Ammon's horn (tissue), 1 donor: ENCODE measurements around the gene NGEF.

Experiments used
- DNase-seq: peaks from one replicate; pipeline ENCODE4 v3.0.0-alpha.2; 2016; ENCODE audit warnings: low spot score

Gene NGEF

DNA sequence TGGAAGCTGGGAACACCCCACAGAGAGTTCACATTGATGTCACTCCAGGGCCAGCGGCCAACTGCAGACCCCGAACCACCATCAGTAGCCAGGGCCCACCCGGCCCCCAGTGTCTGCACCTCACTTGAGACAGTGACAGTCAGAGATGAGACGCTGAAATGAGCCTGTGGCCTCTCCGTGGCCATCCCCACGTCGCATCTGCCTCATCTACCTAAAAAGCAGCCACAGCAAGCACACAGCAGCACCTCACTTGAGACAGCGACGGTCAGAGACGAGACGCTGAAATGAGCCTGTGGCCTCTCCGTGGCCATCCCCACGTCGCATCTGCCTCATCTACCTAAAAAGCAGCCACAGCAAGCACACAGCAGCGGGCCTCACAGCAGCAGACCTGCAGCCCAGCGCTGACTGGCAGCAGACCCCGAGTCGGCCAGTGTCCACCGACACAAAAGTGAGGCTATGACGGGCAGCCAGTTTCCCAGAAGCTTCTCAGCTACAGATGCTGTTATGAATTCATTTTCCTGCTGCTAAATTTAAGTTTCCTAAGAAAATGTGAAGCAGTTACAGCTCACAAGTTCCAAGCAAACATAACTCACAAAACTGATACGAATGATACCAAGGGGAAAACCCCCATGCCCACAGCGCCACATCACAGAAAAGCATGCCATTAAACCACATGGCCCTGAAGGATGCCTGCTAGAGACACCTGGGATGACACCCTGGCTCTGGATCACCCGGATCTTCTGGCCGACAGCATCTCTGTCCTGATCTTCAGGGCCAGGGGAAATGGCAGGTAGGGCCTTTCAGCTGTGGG lies 115.3 kb downstream of the NGEF start:
- no peak for DNase-seq

DNA sequence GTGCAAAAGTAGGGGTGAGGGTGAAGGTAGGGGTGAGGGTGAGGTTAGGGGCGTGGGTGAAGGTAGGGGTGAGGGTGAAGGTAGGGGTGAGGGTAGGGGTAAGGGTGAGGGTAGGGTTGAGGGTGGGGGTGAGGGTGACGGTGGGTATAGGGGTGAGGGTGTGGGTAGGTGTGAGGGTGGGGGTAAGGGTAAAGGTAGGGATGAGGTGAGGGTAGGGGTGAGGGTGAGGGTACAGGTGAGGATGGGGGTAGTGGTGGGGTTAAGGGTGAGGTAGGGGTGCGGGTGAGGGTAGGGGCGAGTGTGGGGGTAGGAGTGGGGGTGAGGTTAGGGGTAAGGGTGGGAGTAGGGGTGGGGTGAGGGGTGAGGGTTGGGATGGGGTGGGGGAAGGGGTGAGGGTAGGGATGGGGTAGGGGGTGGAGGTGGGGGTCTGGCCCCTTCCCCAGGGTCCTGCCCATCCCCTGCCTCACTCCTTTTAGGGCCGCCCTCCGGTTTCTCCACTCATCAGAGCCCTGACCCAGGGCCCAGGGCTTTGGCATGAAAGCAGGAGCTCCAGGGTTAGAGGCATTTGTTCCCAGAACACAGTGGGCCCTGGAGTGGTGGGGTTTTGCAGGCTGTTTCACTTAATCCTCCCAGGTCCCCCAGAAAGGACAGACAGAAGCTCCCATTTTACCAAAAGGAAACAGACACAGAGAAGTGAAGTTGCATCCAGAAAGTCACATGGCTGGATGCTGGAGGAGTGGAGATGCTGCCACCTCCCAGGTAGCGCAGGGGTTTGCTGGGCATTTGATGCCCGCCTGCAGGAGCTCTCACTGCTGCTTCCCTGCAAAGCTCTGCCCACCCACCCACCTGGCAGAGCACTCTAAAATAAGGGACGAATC lies 116.1 kb downstream of the NGEF start:
- no peak for DNase-seq

DNA sequence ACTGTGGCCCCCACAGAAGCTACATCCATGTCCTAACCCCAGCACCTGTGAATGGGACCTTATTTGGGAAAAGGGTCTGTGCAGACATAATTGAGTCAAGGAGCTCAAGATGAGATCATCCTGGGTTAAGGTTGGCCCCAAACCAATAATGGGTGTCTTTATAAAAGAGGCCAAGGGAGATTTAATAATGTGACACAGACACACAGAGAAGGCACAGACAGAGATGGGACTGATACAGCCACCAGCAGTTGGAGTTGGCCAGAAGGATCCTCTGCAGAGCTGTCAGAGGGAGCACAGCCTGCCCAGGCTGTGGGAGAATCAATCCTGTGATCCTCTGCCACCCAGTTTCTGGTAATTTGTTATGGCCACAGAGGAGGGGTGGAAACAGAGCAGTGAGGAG lies 116.9 kb downstream of the NGEF start:
- no peak for DNase-seq

DNA sequence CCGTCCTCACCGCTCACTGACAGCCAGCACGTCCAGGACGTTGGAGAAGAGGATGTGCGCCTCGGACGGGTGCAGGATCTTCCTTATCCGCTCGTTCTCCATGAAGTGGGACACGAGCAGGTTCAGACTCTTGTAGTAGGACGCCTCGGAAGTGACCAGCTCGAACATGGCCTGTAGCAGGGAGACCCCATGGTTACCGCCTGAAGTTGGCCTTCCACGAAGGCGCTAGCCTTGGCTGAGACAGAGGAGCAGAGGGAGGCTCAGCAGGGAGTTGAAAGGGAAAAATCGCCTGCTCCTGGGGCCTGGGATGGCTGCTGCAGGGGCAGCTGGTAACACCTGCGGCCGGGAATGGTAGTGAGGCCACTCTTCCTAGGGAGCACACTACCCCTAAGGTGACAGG lies 118.3 kb downstream of the NGEF start:
- no peak for DNase-seq

DNA sequence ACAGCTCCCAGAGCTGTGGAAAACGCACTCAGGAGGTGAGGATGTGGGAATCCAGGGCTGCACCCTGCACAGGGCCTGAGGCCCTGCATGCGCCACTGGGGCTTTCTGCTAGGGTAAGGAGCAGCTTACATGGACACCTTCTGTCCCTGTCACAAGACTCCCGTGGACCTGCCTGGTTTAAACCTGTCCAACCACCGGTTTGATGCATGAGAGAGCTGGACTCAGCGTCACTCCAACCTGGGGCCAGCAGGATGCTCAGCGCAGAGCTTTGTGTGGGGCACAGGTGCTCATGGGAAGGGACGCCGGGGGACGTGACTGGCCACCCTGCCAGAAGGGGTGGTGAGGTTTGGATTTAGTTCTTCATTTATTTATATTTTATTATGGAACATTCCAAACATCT lies 118.8 kb downstream of the NGEF start:
- DNase-seq, result no peak

DNA sequence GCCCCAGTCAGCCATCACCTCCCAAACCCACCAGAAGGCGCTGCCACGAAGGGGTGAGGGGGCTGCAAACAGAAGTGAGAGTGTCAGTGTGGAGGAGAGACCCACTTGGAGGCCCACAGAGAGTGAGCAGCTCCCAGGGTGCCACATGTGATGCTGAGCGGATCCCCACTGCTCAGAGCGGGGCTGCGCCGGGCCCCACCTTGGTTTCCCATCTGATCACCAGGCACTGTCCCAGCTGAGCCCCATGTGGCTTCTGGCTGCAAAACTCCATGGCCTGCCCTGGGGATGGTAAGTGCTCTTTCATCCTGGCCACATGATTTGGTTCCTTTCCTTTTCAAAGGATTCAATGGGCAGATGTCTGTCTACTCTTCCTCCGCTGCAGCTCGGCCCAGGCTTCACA lies 119.2 kb downstream of the NGEF start:
- no peak for DNase-seq

DNA sequence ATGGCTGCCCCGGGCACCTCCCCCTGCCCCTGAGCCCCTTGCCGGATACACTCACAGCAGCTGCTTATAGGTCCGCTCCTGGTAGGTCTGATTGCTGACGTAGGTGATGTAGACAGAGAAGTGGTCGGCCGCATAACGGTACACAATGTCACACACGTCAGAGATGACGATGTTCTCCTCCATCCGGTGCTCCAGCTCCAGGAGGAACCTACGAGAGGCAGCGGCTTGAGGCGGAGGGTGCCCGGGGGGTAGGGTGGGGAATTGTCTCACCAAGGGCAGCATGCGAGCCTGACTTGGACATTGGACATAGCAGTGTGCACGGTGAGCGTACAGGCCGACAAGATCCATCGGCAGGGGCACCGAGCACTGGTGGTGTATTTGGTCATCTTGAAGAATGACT lies 120.2 kb downstream of the NGEF start:
- no peak for DNase-seq

DNA sequence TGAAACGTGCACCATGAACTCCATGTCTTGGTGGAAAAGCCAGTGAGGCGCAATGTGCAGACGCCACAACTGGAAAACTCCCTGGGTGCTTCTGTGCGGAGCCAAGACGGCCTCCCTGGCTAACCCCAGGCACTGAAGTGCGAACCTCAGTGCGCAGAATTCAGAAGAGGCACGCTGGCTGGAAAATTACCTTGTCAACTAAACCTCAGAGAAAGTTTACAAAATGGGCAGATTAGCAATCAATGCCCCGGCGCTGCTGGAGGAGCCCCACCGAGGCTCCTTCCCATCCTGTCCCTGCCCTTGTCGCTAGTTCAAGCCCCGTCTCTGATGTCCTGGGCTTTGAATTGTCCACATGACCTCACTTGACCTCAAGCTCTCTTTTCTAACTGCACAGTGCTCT lies 120.8 kb downstream of the NGEF start:
- no peak for DNase-seq

DNA sequence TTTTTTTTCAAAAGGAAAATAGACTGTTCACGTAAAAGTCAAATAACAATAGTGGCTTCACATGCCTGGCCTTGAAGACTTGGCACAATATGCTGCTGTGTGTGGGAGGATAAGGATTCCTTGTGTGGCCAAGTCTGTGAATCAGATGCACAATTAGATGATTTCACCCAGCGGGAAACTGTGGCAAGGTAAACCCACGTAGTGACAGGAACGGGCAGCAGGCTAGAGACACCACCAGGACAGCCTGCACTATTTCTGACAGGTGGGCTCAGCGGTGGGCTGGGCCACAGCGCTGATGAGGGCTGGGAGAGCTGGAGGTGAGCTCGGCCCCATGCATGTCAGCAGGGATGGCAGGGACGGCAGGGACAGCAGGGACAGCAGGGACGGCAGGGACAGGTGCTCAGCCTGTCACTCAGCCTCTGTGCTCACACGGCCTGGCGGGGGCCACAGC lies 121.4 kb downstream of the NGEF start:
- no peak for DNase-seq

DNA sequence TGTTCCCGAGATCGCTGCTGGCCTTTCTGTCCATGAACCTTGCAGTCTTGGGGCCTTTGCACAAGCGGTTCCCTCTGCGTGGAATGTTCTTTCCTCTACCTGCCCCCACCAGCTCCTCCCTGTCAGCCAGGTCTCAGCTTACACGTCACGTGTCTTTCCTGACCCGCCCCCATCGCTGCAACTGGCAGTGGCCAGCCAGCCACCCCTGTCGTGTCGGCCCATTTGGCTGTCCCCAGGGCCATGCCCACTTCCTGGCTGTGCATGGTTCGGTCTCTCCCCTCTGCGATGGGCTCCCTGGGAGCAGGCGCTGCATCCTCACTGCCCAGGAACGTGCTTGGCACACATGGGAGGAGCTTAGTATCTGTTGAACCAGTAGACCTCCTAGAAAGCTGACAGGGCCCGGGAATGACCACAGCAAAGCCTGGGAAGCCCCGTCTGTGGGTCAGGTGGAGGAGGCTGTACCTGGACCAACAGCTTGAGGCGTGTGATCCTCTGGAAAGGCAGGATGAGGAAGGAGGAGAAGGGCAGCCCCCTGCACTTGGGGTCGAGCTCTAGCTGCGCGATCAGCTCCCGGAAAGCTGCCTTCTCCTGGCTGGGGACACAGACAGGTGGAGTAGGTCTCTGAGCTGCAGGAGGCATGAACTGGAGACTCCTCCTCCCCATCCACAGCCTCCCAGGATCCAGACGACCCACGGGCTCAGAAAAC lies 122.0 kb downstream of the NGEF start:
- no peak for DNase-seq

DNA sequence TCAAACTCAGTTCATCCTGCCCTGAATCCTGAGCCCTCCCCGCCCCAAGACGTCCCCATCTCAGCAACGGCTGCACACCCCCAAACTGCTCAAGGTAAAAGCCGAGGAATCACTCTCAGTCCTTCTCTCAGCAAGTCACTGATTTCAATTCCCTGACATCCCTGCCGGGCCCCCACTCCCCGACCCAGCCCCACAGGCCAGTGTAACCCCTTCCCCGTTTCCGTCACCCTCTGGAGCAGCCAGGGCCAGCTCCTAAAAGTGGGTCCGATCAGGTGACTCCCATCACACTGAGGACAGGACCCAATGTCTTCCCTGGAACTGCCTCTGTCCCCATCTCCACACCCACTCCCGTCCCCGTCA lies 122.5 kb downstream of the NGEF start:
- no peak for DNase-seq

DNA sequence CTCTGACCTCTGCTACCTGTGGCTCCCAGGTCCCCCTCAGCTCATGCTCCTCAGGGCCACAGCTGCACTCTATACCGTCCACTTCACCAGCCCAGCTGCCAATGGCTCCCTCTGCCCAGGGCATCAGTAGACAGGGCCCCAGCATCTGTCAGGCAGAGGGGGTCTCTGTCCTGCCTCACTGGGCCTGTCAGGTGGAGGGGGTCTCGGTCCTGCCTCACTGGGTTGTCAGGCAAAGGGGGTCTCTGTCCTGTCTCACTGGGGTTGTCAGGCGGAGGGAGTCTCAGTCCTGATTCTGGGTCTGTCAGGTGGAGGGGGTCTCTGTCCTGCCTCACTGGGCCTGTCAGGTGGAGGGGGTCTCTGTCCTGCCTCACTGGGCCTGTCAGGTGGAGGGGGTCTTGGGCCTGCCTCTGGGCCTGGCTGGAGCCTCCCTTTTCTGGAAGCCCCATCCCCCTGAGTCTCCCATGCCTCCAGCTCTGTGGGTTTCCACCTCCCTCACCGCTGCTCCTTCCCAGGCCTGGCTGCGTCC lies 123.1 kb downstream of the NGEF start:
- no peak for DNase-seq

DNA sequence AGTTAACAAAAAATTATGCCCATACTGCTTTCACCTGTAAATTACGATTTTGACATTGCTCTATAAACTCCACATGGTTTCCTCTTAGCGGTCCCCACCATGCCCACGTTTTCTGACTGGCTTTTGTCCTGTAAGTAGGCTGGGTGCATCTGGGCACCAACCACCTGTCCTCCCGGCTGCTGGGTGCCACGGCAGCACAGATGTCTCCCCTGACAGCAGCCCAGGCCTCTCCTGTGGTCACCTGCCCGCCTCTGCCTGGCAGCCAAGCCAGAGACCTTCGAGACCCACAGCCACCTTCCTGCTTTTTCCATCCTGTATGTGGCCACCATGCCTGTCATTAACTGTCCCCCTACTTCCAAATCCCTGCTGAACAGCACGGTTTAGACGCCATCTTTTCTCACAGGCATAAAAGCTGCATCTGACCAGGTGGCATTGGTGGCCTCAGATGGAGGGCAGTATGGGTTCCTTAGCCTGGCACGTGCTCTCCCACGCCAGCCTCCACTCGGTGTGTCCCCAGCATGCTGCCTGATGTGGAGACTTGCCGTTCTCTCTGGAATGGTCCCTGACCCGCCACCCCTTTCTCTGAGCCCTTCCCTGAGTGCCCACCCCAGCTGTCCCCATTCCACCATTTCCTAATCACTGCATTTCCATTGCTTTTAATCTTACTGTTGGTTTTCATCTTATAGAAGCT lies 124.1 kb downstream of the NGEF start:
- DNase-seq, result no peak

DNA sequence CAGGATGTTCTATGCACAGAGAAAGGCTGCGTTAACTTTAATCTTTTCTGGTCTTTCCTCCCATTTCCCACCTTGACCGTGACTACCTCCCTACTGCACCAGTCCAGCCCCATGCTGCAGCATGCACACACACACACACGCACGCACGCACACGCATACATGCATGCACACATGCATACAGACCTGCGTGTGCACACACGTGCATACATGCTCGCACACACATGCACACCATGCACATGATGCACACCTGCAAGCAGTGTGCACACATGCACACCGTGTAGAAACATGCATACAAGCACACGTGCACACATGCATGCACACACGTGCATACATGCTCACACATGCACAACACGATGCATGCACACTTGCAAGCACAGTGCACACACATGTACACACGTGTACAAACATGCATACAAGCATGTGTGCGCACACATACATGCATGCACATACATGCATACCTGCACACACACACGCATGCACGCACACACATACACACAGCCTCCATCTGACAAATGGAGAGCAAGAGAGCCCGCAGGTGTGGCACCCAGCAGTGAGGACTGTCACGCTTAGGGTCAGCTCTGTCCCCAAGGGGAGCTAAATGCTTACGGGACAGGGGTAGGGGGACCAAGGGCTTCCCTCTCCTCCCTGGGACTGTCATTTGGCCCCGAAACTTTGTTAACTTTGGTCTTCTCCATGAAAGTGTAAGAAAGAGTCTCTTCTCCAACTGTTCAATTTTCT lies 124.8 kb downstream of the NGEF start:
- no peak for DNase-seq

DNA sequence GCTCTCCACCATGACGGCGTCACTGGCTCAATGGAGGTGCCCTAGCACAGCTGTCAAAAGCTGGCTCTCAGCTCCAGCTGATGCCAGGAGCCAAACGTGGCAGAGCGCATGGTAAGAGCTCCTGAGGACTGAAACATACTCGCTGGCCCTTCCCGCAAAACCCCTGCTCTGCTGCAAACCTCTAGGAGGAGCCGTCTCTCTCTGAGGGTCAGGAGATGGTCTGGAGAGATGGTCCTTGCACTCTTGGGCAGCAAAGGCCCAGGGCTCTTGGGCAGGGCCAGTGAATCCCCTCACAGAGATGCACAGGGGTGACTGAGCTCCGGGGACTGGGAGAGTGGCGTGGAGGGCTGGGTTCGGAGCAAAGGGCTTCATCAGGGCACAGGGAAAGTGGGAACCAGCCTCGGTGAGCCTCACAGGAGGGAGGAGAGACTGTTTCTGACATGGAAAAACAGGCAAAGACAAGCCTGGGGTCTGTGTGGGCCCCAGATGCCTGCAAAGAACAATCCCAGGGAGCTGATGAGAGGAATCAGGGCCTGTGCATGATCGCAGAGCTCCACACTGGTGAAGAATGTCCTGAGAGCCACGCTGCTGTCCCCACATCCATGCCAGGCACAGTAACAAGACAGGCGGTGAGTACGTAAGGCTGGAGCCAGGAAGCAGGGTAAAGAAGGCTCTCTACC lies 125.7 kb downstream of the NGEF start:
- no peak for DNase-seq

DNA sequence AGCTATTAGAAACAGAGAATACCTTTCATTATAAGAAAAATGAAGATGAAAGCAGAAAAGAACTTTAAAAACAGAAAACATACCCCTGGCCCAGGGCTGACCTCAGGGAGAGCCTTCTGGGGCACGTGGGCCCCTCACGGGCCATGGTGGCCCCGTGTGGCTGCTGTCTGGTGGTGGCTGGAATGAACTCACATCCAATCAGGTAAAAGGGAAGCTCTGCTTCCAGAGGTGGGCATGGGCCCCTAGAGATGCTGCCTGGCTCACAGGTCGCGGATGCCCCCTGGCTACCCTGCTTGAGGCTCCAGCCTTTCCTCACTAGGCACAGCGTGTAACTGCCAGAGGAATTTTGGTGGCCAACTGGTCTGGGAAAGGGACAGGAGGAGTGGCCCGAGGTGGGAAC lies 126.4 kb downstream of the NGEF start:
- DNase-seq, result no peak

DNA sequence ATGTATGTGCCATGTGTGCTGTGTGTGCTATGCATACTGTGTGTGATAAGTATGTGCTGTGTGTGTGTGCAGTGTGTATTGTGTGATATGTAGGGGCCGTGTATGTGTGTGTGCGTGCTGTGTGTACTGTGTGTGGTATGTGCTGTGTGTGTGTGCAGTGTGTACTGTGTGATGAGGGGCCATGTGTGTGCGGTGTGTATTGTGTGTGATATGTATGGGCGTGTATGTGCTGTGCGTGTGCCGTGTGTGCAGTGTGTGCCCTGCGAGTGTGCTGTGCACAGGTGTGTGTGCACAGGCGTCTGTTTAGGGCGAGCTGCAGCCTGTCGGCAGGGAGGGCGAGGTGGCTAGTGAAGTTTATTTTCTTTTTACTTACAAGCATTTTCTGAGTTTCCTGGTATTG lies 126.9 kb downstream of the NGEF start:
- DNase-seq, result no peak

DNA sequence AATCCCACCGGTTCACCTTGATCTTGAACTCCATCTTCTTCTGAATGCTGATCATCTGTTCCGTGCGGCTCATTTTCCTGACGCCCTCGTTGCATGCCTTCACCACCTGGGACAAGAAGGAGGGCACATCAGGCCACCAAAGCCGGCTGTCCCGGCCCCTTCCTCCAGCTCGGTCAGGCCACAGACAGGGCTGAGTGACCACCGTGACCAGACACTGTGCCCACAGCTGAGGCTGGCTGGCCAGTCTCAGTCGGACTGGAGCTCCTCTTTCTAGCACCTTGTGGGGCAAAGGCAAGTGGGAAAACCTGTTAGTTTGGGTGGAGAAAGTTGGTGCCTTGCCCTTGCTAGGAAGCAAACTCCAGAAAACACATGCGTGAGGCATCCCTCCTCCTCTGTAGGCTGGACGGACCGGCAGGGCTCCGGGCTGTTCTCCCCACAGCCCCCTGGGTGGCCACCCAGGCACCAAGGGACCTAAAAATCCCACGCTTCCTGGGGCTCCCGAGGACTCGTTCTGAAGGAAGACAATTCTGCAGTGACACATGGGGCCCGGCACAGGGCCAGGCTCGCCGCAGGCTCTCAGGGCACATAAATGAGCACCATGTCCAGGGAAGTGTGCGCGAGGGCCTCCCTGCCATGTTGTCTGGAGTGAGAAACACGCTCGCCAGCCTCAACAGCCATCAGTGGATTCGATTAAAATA lies 127.6 kb downstream of the NGEF start:
- no peak for DNase-seq

DNA sequence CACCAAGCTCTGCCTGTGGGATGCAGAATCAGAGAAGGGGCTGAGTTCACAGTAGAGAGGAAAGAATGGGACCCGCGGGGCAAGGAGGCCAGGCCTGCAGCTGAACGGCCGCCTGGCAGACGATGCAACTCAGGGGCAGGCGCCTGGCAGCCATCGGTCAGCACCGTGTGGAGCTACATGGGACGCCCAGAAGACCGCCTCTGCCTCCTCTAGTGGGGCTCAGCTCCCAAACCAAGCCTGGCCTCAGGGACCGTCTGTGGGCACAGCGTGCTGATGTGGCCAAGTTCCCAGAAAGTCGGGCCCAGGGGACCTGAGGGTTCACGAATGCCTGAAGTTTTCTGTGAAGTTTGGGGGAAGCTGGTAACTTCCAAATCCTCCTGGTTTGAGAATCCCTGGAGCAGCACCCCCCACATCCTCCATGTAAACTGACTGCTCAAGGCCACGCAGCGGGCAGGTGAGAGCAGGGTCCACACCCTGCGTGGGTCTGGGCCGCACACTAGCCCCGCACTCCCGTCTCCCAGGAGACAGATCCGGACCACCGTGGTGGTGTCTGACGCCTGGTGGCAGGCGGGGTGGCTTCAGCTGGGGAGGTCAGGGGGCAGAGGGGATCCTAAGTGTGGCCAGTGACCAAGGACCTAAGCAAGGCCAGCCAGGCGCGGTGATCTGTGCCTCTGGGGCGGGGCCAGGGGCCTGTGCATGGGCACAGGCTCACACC lies 128.3 kb downstream of the NGEF start:
- DNase-seq, result no peak
